Tibial artery (tissue), 4 donors: Measurements from ENCODE around the gene SGMS2.
A peak's percentile ranks its signal among the peaks of the same experiment; 100 is the strongest.

ENCODE experiments used
- DNase-seq, 2 donors: peaks; one replicate each; pipeline ENCODE4 v3.0.0-alpha.2; 2019
- H3K27ac ChIP-seq, 2 donors: fragments of 200-600 bp; sonication (generic) in 1 of 2; 1 replicate in 1 of 2; 2 replicates in 1 of 2; pipeline ENCODE4 v1.5.1; 2018 to 2019; ENCODE audit warnings: mild to moderate bottlenecking in 1 of 2
- H3K27me3 ChIP-seq, 2 donors: fragments of 200-600 bp; sonication (generic) in 1 of 2; one replicate each; pipeline versions ENCODE4 v1.5.1 to v1.6.0; 2016 to 2019
- H3K36me3 ChIP-seq, 3 donors: fragments of 200-600 bp; sonication (generic) in 2 of 3; one replicate each; pipeline ENCODE4 v1.5.1; 2016 to 2019; ENCODE audit warnings: mild to moderate bottlenecking in 2 of 3
- H3K4me1 ChIP-seq, 4 donors: fragments of 200-600 bp; sonication (generic) in 2 of 4; 1 replicate in 3 of 4; 2 replicates in 1 of 4; pipeline ENCODE4 v1.5.1; 2016 to 2019
- H3K4me3 ChIP-seq, 2 donors: fragments of 200-600 bp; sonication (generic) in 1 of 2; 1 replicate in 1 of 2; 2 replicates in 1 of 2; pipeline ENCODE4 v1.5.1; 2018 to 2019; ENCODE audit warnings: mild to moderate bottlenecking in 2 of 2
- H3K9me3 ChIP-seq, 3 donors: fragments of 200-600 bp; sonication (generic) in 1 of 3; one replicate each; pipeline ENCODE4 v1.5.1; 2016 to 2019
- intact Hi-C: fragments of 100-400 bp; cut with DNase I; formaldehyde crosslinking; loops from one replicate; pipeline ENCODE4 v1.15.0; 2023; ENCODE audit warnings: low total_unique reads
- TF ChIP-seq, protein P1 (sequence below), 2 experiments: fragments of 200-600 bp in 1 of 2; fragments of 450-650 bp in 1 of 2; IDR thresholded peaks; one replicate each; pipeline ENCODE4 v1.5.1; 2017 to 2019; ENCODE audit warnings: antibody characterized with exemption in 2 of 2, mild to moderate bottlenecking in 1 of 2, moderate library complexity in 1 of 2

SGMS2 gene

DNA sequence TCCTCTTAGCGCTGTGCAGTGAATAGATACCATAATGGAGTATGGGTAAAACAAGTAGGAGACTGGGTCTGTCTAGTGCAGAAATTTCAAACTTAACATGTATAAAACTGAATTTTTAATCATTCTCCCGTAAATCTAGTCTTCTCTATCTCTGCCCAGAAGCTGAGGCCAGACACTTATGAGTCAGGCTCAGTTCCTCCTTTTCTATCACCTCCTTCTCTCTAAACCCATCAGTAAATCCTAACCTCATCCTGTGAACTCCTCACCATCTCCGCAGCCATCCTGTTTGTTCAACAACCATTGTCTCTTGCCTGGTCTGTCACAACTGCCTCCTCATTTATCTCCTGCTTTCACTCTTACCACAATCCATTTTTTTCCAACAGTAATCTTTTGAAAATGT lies 19.8 kb upstream of the SGMS2 start:
- Histone ChIP-seq H3K27ac (no peak overlapping the region), H3K36me3 (no peaks in the 10 kb centered on the region), H3K9me3 (no peaks in the 10 kb centered on the region), H3K27me3 (no peaks in the 10 kb centered on the region), H3K4me1 (peaks cover 0 to 13% (median 0%) of the 10 kb centered on the region in 4 donors), H3K4me3 (no peak overlapping the region)
- TF ChIP-seq, protein P1, sequence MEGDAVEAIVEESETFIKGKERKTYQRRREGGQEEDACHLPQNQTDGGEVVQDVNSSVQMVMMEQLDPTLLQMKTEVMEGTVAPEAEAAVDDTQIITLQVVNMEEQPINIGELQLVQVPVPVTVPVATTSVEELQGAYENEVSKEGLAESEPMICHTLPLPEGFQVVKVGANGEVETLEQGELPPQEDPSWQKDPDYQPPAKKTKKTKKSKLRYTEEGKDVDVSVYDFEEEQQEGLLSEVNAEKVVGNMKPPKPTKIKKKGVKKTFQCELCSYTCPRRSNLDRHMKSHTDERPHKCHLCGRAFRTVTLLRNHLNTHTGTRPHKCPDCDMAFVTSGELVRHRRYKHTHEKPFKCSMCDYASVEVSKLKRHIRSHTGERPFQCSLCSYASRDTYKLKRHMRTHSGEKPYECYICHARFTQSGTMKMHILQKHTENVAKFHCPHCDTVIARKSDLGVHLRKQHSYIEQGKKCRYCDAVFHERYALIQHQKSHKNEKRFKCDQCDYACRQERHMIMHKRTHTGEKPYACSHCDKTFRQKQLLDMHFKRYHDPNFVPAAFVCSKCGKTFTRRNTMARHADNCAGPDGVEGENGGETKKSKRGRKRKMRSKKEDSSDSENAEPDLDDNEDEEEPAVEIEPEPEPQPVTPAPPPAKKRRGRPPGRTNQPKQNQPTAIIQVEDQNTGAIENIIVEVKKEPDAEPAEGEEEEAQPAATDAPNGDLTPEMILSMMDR (IDR thresholded peaks at IDR 0.05), result no peak
- intact Hi-C loops, result no loop called here
- DNase-seq, result no peak

DNA sequence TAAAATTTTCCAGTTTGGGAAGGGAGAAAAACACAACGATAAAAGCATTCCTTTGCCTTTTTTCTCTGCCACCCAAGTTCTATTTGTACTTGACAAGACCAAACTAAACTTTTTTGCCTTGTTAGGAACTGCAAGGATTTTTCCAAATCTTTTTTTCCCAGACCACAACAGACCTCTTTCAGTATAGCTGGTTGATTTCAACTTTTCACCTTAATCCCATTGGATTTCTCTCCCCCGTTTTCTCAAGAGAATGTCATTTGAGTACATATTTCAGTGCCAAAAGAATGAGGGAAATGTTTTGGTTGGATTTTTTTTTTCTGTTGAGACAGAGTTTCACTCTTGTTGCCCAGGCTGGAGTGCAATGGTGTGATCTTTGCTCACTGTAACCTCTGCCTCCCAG lies 18.5 kb upstream of the SGMS2 start:
- peak overlapping the region in 1 of 2 donors; percentile 21 for H3K27ac ChIP-seq
- no peak for DNase-seq
- intact Hi-C loops, result no loop called here
- H3K27me3 ChIP-seq, result no peaks in the 10 kb centered on the region
- no peaks in the 10 kb centered on the region for H3K36me3 ChIP-seq
- H3K4me1 ChIP-seq, result peaks cover 0 to 13% (median 0%) of the 10 kb centered on the region in 4 donors
- no peak overlapping the region for H3K4me3 ChIP-seq
- TF ChIP-seq, protein P1 (IDR thresholded peaks at IDR 0.05), result no peak
- H3K9me3 ChIP-seq, result no peaks in the 10 kb centered on the region

DNA sequence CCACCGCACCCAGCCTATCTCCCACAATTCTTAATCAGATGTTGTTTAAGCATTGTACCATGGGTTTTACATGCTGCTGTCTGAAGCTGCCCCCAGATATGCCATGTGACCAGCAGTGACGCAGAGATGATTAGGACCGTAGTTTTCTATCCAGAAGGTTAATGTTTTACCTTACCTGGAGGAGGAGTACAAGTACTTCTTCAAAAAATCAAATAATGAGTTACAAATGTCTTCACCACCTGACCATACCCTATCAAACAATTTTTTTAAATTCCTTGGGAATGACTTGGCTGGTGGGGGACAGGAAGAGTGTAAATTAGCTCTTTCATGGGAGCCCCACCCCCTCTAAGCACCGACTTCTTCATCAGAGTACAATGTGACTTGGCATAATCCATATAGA lies 16.2 kb upstream of the SGMS2 start:
- no peak overlapping the region for H3K4me3 ChIP-seq
- H3K4me1 ChIP-seq, result peaks cover 0 to 13% (median 0%) of the 10 kb centered on the region in 4 donors
- H3K36me3 ChIP-seq, result no peaks in the 10 kb centered on the region
- no peaks in the 10 kb centered on the region for H3K27me3 ChIP-seq
- no peak overlapping the region for H3K27ac ChIP-seq
- intact Hi-C loops, result no loop called here
- TF ChIP-seq, protein P1 (IDR thresholded peaks at IDR 0.05), result no peak
- no peaks in the 10 kb centered on the region for H3K9me3 ChIP-seq
- no peak for DNase-seq

DNA sequence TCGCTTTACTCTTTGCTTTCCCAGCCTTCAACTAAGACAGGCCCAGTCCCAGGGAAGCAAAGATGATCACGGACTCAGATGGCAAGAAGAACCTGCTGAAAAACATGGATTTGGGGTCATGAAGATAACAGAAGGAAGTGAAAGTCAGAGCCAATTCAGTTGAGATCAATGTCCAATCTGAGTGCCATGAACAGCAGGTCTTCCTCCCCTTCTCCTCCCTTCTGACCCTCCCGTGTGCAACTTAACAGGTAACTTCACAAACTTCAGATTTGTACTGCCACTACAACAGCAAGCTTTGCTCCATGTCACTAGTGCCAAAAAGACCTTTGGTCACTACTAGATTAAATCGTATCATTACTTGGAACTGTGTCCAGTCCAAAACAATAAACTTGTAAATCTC lies 15.5 kb upstream of the SGMS2 start:
- Histone ChIP-seq H3K4me1 (peaks cover 0 to 13% (median 0%) of the 10 kb centered on the region in 4 donors), H3K9me3 (no peaks in the 10 kb centered on the region), H3K27me3 (no peaks in the 10 kb centered on the region), H3K4me3 (no peak overlapping the region), H3K27ac (no peak overlapping the region), H3K36me3 (no peaks in the 10 kb centered on the region)
- DNase-seq, result no peak
- TF ChIP-seq, protein P1 (IDR thresholded peaks at IDR 0.05), result no peak
- intact Hi-C loops, result no loop called here

DNA sequence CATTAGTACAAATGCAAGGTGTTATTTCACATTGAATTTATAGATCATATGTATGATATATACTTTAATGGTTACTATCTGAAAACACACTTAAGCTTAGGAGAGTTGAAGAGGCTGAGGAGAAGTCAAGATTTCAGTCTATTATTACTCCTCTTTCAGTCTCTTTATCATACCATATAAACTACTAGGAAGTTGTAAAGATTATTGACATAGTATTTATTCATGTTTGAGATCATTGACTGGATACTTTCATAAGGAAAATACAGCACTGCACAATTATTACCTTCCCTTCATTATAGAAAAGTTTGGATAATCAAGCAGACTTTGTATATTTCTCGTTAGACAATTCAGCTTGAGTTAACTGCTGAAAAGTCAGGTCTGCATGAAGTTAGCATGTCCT lies 10.0 kb upstream of the SGMS2 start:
- Histone ChIP-seq H3K4me1 (no peaks in the 10 kb centered on the region), H3K27me3 (no peaks in the 10 kb centered on the region), H3K9me3 (no peaks in the 10 kb centered on the region), H3K27ac (no peak overlapping the region), H3K4me3 (no peak overlapping the region), H3K36me3 (no peaks in the 10 kb centered on the region)
- TF ChIP-seq, protein P1 (IDR thresholded peaks at IDR 0.05), result no peak
- DNase-seq, result no peak
- intact Hi-C loops, result no loop called here

DNA sequence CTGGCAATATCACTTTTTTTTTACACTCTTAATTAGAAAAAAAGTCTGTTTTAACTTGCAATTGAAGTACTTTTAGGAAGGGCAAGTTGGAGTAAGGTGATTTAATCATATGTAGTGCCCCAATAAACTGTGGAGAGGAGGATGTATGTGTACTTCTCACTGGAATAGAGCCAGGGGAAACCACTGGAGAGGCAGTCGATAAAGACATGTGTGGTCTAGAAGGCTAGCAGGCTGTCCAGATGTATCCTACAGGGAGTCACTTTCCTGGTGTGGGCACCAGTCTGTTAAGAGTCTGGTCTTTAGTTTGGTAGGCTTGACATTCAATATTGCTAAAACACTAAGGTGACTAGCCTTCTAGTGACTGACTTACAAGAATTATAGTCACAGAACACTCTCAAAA lies 9.6 kb upstream of the SGMS2 start:
- no peaks in the 10 kb centered on the region for H3K9me3 ChIP-seq
- DNase-seq, result no peak
- TF ChIP-seq, protein P1 (IDR thresholded peaks at IDR 0.05), result no peak
- H3K4me1 ChIP-seq, result no peaks in the 10 kb centered on the region
- no peaks in the 10 kb centered on the region for H3K27me3 ChIP-seq
- intact Hi-C loops, result no loop called here
- no peaks in the 10 kb centered on the region for H3K36me3 ChIP-seq
- H3K27ac ChIP-seq, result no peak overlapping the region
- H3K4me3 ChIP-seq, result no peak overlapping the region
